GM12892 (cell line): ENCODE measurements around the gene CALML3.

Experiments
- DNase-seq: peaks from one replicate; pipeline ENCODE4 v3.0.0; 2011; ENCODE audit not compliant: insufficient read length
- FAIRE-seq: peaks from 2 replicates; lab custom pipeline; 2011; peaks lifted over from hg19 to GRCh38; lab: Jason Lieb, UNC
- POLR2A ChIP-seq: IDR thresholded peaks from 2 replicates; pipeline ENCODE4 v1.6.1; 2011; ENCODE audit warnings: low read depth, low read length, control low read depth
- POLR2AphosphoS5 ChIP-seq: IDR thresholded peaks from 2 replicates; pipeline ENCODE4 v1.6.1; 2011; ENCODE audit warnings: low read depth, low read length, control low read depth
- TAF1 ChIP-seq: IDR thresholded peaks from 2 replicates; pipeline ENCODE4 v1.6.1; 2011; ENCODE audit warnings: low read depth, mild to moderate bottlenecking, control low read depth, low read length, borderline replicate concordance

CALML3 gene

DNA sequence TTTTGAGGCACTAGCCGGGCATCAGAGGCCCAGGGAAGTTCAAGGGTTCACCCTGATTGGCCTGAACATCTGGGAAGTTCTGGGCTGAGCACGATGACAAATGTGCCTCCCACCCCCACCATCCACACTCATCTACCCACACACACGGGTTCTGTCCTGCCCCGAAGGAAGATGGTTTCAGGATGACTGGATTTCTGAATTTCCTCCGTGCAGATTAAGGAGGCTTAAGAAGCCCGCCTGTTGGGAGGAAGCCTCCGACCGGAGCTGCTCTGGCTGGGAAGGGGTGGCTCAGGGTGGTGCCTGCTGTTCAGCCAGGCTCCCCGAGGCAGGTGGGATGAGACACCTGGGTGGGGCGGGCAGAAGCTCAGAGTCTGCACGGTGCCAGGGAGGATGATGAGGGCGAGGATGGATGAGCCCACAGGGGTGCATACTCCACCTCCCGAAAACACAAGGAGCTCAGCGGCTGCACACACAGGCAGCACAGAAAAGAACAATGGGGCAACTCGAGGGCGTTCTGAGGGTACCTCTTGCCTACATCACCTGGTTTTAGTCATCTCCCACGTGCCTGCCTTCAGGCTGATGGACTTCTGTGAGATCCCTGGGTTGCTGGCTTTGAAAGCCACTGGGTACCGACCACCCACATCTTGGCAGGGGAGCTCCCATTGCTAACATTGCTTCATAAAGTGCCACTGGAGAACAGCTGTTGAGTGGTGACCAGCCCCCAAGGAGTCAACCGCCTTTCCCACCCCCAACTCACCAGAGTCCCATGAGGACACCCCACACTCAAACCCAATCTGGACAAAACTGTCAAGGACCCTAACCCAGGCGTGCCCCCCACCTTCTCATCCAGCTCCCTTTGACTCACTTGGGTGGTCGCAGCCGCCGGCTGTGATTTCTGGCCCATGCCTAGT is 41.2 kb downstream of the CALML3 start:
- FAIRE-seq (no peak), DNase-seq (no peak)
- TF ChIP-seq POLR2A: no peak
- no peak for TF ChIP-seq POLR2AphosphoS5
- TF ChIP-seq TAF1: no peak

DNA sequence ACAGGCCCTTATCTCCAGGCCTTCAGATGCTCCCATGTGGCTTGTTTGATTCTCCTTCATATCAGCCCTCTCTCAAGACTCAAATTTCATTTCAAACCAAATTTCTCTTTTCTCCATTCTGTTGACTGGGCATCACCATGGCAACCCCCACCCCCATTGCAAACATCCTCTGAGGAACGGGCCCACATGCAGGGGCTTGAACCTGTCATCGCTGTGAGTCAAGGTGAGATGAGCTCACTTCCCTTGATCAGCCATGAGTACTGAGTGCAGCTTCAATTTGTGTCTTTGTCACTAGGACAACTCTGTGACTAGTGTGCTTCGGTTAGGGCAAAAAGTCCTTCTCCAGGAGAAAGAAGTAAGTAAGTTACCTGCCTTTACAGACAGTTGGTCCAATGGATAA is 41.9 kb downstream of the CALML3 start:
- DNase-seq (no peak), FAIRE-seq (no peak)
- TF ChIP-seq TAF1 (no peak), POLR2A (no peak), POLR2AphosphoS5 (no peak)

DNA sequence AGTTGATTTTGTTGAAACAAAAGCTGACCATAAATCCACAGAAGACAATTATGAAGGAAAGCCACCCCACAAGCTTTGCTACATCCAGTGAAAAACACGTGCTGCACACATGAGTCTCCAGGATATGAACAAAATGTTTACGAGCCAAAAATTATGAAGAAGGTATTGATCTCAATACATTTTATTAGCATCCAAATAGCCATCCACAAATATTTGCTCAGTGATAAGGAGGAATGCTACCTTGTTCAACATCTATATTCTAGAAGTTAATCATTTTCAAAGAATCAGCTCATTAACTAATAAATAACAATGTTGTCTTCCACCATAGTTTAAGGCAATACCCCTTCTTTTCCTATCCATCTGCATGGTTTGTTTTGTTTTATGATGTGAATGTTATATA is 42.7 kb downstream of the CALML3 start:
- DNase-seq: no peak
- TF ChIP-seq POLR2AphosphoS5: no peak
- TF ChIP-seq POLR2A: no peak
- TF ChIP-seq TAF1: no peak
- FAIRE-seq: no peak

DNA sequence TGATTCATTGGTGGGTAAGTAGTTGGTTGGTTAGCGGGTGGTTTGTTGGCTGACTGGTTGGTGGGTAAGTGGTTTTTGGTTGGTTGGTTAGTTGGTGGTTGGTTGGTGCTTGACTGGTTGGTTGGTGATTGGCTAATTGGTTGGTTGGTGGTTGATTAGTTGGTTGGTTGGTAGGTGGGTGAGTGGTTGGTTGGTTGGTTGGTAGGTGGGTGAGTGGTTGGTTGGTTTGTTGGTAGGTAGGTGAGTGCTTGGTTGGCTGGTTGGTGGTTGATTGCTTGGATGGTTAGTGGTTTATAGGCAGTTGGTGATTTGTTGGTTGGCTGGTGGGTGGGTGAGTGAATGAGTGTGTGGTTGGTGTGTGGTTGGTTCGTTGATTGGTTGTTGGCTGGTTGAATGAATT is 44.2 kb downstream of the CALML3 start:
- no peak for TF ChIP-seq TAF1
- no peak for TF ChIP-seq POLR2A
- no peak for TF ChIP-seq POLR2AphosphoS5
- FAIRE-seq (no peak), DNase-seq (no peak)

DNA sequence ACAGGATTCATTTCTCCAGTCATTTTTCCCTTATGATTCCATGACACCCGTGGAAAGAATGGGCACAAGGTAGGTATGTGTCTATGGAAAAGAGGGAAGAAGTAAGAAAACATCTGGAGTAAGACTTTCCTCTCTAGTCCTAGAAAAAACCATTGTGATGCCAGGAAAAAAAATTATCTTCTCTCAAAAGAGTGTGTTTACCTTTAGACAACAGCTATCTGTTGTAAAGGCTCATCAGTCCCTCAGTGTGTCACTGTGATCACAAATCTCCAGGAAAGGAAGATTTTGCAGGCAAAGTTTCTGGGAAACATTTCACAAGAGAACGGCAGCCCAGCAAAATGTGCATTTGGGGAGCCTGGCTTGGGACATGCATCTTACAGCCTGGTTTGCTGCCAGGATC is 44.8 kb downstream of the CALML3 start:
- FAIRE-seq: no peak
- TF ChIP-seq POLR2AphosphoS5 (no peak), TAF1 (no peak), POLR2A (no peak)
- DNase-seq: no peak

DNA sequence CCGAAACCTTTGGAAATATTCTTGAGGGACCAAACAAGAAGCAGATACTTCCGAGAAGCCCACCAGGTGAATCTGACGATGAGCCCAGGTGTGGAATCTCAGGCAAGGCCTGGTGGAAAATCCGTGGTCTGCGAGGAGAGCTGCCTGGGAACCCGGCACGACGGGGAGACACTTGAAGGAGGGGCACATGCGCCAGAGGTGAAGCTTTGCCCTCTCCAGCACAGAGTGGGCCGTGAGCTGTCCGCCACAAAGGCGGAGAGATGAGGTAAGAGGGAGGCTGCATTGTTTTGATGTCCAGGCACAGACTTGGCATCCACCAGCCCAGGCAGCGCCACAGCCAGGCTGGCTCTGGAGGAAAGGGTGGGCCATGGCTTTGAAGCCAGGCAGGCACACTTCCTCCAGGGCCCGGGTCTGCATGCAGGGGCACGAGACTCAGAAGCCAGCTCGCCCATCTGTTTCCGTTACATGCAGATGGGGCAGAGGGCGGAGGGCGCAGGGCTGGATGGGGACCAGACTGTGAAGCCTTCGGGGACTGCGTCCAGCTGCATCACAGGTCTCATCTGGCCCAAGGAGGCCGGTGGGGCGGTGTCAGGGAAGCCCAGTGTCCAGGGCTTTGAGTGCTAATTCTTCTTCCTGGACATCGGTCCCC is 45.4 kb downstream of the CALML3 start:
- no peak for DNase-seq
- FAIRE-seq: no peak
- TF ChIP-seq TAF1 (no peak), POLR2AphosphoS5 (no peak), POLR2A (no peak)

DNA sequence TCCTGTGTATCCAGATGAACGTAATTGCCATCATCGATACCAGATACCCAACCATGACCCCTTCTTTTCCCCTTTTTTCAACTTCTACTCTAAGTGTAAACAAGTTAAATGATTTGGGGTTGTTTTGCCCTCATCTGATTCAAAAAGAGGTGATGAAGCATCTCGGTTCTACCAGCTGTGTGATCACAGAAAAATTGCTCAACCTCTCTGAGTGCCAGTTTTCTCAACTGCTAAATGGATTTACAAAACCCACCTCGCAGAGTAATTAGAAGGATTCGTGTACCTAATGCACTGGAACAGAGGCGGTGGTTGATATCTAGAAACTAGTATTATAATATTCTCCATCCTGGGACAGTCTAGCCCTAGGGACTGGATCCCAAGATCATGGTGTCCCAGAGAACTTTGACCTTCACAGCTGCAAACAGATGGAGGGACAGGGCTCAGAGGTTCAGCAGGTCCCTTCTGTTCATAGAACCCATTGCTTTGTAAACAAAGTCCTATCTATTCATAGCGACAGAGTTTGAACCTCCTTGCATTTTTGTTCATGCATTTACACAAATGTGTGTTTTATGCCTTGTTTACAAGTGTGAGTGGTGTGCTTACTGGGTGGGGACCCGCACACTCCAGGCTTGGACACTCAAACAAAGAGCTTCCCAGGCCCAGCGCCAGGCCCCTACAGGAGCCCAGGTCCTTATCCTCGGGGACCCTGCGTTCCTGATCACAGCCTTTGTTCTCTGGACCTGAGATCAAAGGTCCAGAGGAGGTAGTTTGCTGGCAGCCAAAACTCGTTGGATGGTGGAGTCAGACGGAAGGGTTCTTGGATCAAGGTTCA is 46.4 kb downstream of the CALML3 start:
- DNase-seq: no peak
- TF ChIP-seq TAF1 (no peak), POLR2AphosphoS5 (no peak), POLR2A (no peak)
- no peak for FAIRE-seq

DNA sequence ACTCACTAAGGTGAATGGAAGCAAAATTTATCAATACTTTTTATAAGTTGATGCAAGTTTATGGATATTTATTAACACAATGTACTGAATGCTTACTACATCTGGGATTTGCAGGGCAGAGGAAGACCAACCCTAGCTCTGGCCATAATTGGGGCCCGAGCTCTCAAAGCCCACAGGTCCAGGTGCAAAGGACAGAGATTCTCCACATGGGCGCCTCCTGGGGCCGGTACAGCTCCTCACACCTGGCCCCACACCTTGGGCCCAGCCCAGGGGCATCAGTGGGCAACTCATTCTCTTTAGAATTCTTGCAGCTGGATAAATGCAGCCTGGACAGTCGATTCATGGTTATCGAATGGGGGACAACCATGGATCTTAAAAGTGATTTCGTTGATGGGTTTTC is 47.1 kb downstream of the CALML3 start:
- FAIRE-seq: no peak
- TF ChIP-seq POLR2A: no peak
- no peak for TF ChIP-seq POLR2AphosphoS5
- TF ChIP-seq TAF1: no peak
- no peak for DNase-seq

DNA sequence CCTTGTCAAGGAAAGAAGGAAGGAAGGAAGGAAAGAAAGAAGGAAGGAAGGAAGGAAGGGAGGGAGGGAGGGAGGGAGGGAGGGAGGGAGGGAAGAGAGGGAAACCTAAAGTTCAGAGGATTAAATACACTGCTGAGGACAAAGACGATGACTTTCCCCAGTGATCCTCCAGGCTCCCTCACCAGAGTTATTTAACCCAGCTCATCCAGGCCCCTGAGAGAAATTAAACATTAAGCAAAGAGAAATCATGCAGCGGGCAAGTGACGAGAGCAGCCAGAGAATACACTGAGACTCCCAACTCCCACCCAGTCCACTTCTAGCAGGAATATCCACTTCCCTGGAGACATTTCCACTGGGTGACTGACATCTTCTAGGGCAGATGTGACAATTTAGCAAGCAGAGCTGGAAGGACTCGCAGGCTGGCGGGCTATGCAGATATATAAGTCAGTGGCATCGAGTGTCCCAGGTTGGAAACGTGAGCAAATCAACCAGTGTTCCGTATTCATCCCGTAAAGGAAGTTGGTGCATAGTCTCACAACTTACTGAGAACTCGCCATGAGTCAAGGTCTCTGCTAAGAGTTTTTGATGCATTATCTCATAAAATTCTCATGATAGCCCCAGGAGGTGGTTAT is 48.7 kb downstream of the CALML3 start:
- DNase-seq (no peak), FAIRE-seq (no peak)
- TF ChIP-seq POLR2A (no peak), POLR2AphosphoS5 (no peak), TAF1 (no peak)

DNA sequence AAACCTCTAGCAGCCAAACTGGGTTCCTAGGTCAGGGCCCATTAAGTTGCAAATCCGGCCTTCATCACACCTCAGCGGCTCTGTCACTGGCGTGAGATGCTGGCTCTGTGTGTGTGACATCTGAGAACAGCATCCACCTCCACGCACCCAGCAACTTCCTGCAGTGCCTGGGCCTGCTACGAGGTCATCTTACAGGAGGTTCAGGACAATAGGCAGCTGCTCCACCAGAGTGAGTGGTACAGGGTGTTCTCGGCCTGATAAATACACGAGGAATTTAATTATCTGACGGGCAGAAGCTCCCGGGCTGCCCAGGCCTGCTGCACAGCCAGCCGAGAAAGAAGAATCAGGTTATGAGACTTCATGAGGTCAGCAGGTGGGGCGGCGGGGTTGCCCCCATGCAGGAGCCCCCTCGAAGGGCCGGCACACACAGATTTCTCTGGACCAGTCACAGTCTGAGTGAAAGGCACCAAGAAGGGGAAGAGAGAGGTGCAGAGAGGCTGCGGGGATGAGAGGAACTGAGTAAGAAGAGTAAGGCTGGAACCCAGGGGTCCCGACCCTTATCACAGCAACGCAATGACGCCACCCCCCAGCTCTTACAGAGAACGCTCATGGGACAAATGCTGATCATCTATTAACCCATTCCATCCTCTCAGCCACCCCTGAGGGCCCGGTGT is 49.3 kb downstream of the CALML3 start:
- FAIRE-seq (no peak), DNase-seq (no peak)
- no peak for TF ChIP-seq POLR2A
- TF ChIP-seq POLR2AphosphoS5: no peak
- TF ChIP-seq TAF1: no peak

DNA sequence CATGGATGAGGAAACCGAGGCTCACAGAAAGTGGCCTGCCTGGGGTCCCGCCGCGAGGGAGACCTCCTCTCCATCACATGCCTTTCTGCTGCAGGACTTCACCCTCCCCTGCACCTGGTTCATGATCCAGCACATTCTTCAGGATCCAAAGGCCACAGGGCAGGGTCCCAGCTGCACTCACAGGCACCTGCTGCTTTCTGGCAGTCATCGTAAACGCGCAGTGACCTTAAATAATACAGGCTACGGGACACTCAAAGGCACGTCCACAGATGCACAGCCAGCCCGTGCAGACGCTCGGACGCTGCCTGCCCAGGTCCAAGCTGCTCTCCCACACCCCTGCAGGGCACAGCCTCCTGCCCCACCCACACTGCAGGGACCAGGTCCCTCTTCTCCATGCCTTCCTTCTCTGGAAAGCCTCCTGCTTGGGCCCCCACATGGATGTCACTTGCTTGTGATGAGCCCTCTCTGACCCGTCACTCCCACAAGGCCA is 49.9 kb downstream of the CALML3 start:
- TF ChIP-seq POLR2AphosphoS5: no peak
- no peak for TF ChIP-seq POLR2A
- no peak for TF ChIP-seq TAF1
- FAIRE-seq (no peak), DNase-seq (no peak)
